Tibial nerve (tissue), 3 donors: Measurements from ENCODE around the gene INPPL1.

ENCODE experiments used
- POLR2A ChIP-seq, 2 donors: fragments of 450-650 bp; IDR thresholded peaks; one replicate each; pipeline ENCODE4 v1.6.1; 2017; ENCODE audit warnings: antibody characterized with exemption in 2 of 2, mild to moderate bottlenecking in 2 of 2, moderate library complexity in 2 of 2
- TF ChIP-seq, protein P1 (sequence below), 5 experiments: fragments of 200-600 bp in 3 of 5; fragments of 450-650 bp in 2 of 5; sonication (generic) in 3 of 5; IDR thresholded peaks; one replicate each; pipeline ENCODE4 v1.5.1; 2016 to 2019; ENCODE audit warnings: antibody characterized with exemption in 5 of 5, mild to moderate bottlenecking in 3 of 5, moderate library complexity in 2 of 5

DNA sequence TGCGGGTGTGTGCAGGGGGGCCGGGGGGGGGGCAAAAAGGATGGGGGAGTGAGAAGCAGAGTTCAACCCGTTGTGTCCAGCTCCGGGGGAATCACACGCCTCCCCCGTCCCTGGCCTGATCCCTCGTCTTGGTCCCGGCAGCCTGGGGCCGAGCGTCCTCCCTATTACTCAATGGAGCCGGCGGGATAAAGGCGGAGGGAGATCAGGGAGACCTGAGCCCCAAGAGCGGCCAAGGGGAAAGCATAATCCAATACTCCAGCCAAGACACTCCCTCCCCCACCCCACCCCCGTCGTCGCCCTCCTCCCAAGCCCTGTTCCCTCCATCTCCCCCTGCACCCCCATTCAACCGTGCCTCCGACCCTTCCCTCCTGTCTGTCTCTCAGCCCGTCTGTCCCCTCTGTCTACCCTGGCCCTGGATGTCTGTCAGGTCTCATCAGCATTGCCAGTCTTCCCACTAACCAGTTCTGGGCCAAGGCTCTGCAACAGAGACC, 16.8 kb downstream of the INPPL1 start:
- TF ChIP-seq, protein P1, sequence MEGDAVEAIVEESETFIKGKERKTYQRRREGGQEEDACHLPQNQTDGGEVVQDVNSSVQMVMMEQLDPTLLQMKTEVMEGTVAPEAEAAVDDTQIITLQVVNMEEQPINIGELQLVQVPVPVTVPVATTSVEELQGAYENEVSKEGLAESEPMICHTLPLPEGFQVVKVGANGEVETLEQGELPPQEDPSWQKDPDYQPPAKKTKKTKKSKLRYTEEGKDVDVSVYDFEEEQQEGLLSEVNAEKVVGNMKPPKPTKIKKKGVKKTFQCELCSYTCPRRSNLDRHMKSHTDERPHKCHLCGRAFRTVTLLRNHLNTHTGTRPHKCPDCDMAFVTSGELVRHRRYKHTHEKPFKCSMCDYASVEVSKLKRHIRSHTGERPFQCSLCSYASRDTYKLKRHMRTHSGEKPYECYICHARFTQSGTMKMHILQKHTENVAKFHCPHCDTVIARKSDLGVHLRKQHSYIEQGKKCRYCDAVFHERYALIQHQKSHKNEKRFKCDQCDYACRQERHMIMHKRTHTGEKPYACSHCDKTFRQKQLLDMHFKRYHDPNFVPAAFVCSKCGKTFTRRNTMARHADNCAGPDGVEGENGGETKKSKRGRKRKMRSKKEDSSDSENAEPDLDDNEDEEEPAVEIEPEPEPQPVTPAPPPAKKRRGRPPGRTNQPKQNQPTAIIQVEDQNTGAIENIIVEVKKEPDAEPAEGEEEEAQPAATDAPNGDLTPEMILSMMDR (IDR thresholded peaks at IDR 0.05): no peak
- TF ChIP-seq POLR2A (IDR thresholded peaks at IDR 0.05): no peak
